HepG2 (cell line): ENCODE results near the gene GNB1. TPM values are rescaled to one million over a fixed set of nuclear protein-coding genes. Genes with fewer than 3 reads are reported as not detected.

Source experiments
- AHR ChIP-seq: IDR thresholded peaks from 2 replicates; pipeline ENCODE4 v1.6.1; 2018; ENCODE audit warnings: missing genetic modification reagents, missing compliant biosample characterization
- CBX5 ChIP-seq: sonication (generic); formaldehyde crosslinking; IDR thresholded peaks from 2 replicates; pipeline ENCODE4 v1.4.0; 2020; ENCODE audit warnings: missing genetic modification reagents, borderline replicate concordance
- KDM6A ChIP-seq: IDR thresholded peaks from 2 replicates; pipeline ENCODE4 v1.6.1; 2016; ENCODE audit warnings: low read depth
- MBNL3 ChIP-seq: fragments of 250-450 bp; sonication (Bioruptor Pico); conservative IDR thresholded peaks from 2 replicates; pipeline ENCODE4 v1.8.0; 2022; ENCODE audit warnings: mild to moderate bottlenecking, inconsistent platforms
- PHF20 ChIP-seq: sonication (generic); formaldehyde crosslinking; IDR thresholded peaks from 2 replicates; pipeline ENCODE4 v1.5.0; 2020; ENCODE audit warnings: mild to moderate bottlenecking, missing genetic modification reagents
- PPARG ChIP-seq: conservative IDR thresholded peaks from 2 replicates; pipeline ENCODE4 v1.6.1; 2016; ENCODE audit warnings: missing biosample characterization, missing genetic modification reagents
- RXRA ChIP-seq: sonication (generic); formaldehyde crosslinking; IDR thresholded peaks from 2 replicates; pipeline ENCODE4 v1.5.1; 2020; ENCODE audit warnings: missing genetic modification reagents
- SAP130 ChIP-seq: IDR thresholded peaks from 2 replicates; pipeline ENCODE4 v1.6.1; 2016; ENCODE audit warnings: low read depth
- ZFY ChIP-seq: sonication (generic); formaldehyde crosslinking; IDR thresholded peaks from 2 replicates; pipeline ENCODE4 v1.4.0; 2020; ENCODE audit warnings: missing genetic modification reagents
- ZIK1 ChIP-seq: sonication (generic); formaldehyde crosslinking; IDR thresholded peaks from 2 replicates; pipeline ENCODE4 v1.5.0; 2020; ENCODE audit warnings: mild to moderate bottlenecking, low read depth, missing genetic modification reagents, borderline replicate concordance
- ZNF839 ChIP-seq: sonication (generic); formaldehyde crosslinking; IDR thresholded peaks from 2 replicates; pipeline ENCODE4 v1.4.0; 2020; ENCODE audit warnings: missing genetic modification reagents, mild to moderate bottlenecking, borderline replicate concordance
- ZNF883 ChIP-seq: sonication (generic); formaldehyde crosslinking; IDR thresholded peaks from 2 replicates; pipeline ENCODE4 v1.5.1; 2020; ENCODE audit warnings: mild to moderate bottlenecking, missing genetic modification reagents; ENCODE audit errors: not compliant biosample characterization
- polyA plus RNA-seq, 8 experiments: library from polyadenylated mRNA; depleted of rRNA in 3 of 8; stranded (reverse) in 7 of 8; unstranded in 1 of 8; fragments of >200 nt; fragmentation: Illumina TruSeq in 4 of 8; extraction: Trizol in 4 of 8; gene quantifications; 2 replicates each; pipeline versions ENCODE4 v1.2.1 to v1.2.3, GENCODE V29; 2011 to 2016; ENCODE audit warnings: low read depth in 4 of 8, missing spikeins in 1 of 8, mixed read lengths in 1 of 8; ENCODE audit not compliant: insufficient read depth in 1 of 8
- total RNA-seq, 5 experiments: library from RNA; depleted of rRNA; stranded (reverse); fragments of >200 nt; fragmentation: Illumina TruSeq; extraction: Trizol; gene quantifications; 2 replicates each; pipeline ENCODE4 v1.2.3, GENCODE V29; 2016; ENCODE audit warnings: low read depth in 1 of 5
- TF ChIP-seq, protein P1 (sequence below): sonication (generic); formaldehyde crosslinking; IDR thresholded peaks from 2 replicates; pipeline ENCODE4 v1.5.0; 2020; ENCODE audit warnings: mild to moderate bottlenecking, missing genetic modification reagents, borderline replicate concordance
- TF ChIP-seq, protein P2 (sequence below): sonication (generic); formaldehyde crosslinking; IDR thresholded peaks from 2 replicates; pipeline ENCODE4 v1.4.0; 2020; ENCODE audit warnings: missing genetic modification reagents, mild to moderate bottlenecking, borderline replicate concordance
- TF ChIP-seq, protein P3 (sequence below): IDR thresholded peaks from 2 replicates; pipeline ENCODE4 v1.6.1; 2016
- TF ChIP-seq, protein P4 (sequence below): sonication (generic); formaldehyde crosslinking; IDR thresholded peaks from 2 replicates; pipeline ENCODE4 v1.8.0; 2022; ENCODE audit warnings: missing genetic modification reagents, mild to moderate bottlenecking, borderline replicate concordance

GNB1 gene
- total and polyA plus RNA-seq, 2 of the 13 experiments (the other 11 are each of a cell fraction or from before 2014, with no cell fraction given) = 66.2 to 327 TPM

DNA sequence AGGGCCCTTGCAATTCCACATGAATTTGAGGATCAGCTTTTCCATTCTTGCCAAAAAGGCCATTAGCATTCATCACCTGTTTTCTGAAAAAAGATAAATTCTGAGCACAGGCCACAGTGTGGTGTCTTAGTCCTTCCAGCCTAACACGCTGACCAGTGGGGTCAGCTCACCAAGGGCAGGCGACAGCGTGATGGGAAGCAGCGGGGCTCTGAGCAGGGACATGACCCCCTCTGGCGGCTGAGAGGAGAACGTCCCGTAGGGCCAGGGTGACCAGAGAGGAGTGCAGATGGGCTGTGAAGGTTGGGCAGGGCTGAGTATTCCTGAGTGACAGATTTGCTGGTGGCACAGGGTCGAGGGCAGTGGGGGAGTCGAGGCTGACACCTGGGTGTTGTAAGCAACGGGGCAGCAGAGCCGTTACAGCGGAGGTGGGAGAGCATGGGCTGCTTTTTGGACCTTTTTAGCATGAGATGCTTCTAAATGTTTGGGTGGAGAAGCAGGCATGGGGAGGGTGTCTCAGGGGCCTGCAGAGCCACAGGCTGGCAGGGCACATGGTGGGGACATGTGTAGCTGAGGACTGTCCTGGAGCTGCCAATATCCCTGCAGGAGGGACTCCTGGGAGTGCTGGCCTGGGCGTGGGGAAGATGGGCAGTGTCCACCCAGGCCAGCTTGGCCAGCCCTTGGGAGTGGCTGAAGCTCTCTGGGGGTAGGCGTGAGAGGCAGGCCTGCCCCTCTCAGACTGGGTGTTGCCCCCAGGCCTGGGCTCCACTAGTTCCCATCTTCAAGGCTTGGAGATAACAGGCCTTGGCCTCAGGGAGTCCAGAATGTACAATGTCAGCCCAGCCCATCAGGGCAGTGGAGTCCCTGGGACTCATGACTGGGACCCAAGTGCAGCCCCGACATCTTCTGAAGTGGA lies 15.6 kb upstream of the GNB1 start (continued):
- TF ChIP-seq, protein P1, sequence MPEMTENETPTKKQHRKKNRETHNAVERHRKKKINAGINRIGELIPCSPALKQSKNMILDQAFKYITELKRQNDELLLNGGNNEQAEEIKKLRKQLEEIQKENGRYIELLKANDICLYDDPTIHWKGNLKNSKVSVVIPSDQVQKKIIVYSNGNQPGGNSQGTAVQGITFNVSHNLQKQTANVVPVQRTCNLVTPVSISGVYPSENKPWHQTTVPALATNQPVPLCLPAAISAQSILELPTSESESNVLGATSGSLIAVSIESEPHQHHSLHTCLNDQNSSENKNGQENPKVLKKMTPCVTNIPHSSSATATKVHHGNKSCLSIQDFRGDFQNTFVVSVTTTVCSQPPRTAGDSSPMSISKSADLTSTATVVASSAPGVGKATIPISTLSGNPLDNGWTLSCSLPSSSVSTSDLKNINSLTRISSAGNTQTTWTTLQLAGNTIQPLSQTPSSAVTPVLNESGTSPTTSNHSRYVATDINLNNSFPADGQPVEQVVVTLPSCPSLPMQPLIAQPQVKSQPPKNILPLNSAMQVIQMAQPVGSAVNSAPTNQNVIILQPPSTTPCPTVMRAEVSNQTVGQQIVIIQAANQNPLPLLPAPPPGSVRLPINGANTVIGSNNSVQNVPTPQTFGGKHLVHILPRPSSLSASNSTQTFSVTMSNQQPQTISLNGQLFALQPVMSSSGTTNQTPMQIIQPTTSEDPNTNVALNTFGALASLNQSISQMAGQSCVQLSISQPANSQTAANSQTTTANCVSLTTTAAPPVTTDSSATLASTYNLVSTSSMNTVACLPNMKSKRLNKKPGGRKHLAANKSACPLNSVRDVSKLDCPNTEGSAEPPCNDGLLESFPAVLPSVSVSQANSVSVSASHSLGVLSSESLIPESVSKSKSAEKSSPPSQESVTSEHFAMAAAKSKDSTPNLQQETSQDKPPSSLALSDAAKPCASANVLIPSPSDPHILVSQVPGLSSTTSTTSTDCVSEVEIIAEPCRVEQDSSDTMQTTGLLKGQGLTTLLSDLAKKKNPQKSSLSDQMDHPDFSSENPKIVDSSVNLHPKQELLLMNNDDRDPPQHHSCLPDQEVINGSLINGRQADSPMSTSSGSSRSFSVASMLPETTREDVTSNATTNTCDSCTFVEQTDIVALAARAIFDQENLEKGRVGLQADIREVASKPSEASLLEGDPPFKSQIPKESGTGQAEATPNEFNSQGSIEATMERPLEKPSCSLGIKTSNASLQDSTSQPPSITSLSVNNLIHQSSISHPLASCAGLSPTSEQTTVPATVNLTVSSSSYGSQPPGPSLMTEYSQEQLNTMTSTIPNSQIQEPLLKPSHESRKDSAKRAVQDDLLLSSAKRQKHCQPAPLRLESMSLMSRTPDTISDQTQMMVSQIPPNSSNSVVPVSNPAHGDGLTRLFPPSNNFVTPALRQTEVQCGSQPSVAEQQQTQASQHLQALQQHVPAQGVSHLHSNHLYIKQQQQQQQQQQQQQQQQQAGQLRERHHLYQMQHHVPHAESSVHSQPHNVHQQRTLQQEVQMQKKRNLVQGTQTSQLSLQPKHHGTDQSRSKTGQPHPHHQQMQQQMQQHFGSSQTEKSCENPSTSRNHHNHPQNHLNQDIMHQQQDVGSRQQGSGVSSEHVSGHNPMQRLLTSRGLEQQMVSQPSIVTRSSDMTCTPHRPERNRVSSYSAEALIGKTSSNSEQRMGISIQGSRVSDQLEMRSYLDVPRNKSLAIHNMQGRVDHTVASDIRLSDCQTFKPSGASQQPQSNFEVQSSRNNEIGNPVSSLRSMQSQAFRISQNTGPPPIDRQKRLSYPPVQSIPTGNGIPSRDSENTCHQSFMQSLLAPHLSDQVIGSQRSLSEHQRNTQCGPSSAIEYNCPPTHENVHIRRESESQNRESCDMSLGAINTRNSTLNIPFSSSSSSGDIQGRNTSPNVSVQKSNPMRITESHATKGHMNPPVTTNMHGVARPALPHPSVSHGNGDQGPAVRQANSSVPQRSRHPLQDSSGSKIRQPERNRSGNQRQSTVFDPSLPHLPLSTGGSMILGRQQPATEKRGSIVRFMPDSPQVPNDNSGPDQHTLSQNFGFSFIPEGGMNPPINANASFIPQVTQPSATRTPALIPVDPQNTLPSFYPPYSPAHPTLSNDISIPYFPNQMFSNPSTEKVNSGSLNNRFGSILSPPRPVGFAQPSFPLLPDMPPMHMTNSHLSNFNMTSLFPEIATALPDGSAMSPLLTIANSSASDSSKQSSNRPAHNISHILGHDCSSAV (CRISPR knock-in tag) = no peak
- no peak for TF ChIP-seq ZNF883
- no peak for TF ChIP-seq MBNL3 (CRISPR knock-in tag)
- TF ChIP-seq PPARG (CRISPR knock-in tag) = peak; percentile 49; the same call in 1 of the 2 replicates
- TF ChIP-seq, protein P2, sequence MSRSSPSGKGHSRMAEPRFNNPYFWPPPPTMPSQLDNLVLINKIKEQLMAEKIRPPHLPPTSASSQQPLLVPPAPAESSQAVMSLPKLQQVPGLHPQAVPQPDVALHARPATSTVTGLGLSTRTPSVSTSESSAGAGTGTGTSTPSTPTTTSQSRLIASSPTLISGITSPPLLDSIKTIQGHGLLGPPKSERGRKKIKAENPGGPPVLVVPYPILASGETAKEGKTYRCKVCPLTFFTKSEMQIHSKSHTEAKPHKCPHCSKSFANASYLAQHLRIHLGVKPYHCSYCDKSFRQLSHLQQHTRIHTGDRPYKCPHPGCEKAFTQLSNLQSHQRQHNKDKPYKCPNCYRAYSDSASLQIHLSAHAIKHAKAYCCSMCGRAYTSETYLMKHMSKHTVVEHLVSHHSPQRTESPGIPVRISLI (CRISPR knock-in tag) = no peak
- peak; percentile 61; the same call in 1 of the 2 replicates for TF ChIP-seq CBX5
- TF ChIP-seq ZIK1 (CRISPR knock-in tag) = no peak
- TF ChIP-seq, protein P3, sequence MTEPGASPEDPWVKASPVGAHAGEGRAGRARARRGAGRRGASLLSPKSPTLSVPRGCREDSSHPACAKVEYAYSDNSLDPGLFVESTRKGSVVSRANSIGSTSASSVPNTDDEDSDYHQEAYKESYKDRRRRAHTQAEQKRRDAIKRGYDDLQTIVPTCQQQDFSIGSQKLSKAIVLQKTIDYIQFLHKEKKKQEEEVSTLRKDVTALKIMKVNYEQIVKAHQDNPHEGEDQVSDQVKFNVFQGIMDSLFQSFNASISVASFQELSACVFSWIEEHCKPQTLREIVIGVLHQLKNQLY (CRISPR knock-in tag) = 0 out of 2 replicates have a peak, but pooled peaks have one; percentile 54
- TF ChIP-seq, protein P4, sequence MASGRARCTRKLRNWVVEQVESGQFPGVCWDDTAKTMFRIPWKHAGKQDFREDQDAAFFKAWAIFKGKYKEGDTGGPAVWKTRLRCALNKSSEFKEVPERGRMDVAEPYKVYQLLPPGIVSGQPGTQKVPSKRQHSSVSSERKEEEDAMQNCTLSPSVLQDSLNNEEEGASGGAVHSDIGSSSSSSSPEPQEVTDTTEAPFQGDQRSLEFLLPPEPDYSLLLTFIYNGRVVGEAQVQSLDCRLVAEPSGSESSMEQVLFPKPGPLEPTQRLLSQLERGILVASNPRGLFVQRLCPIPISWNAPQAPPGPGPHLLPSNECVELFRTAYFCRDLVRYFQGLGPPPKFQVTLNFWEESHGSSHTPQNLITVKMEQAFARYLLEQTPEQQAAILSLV (CRISPR knock-in tag) = no peak
- peak; percentile 52 for TF ChIP-seq ZFY (CRISPR knock-in tag)
- TF ChIP-seq PHF20 = no peak
- TF ChIP-seq SAP130 (CRISPR knock-in tag) = peak; percentile 74
- no peak for TF ChIP-seq ZNF839 (CRISPR knock-in tag)
- no peak for TF ChIP-seq KDM6A (CRISPR knock-in tag)
- peak; percentile 74 for TF ChIP-seq RXRA (CRISPR knock-in tag)
- peak; percentile 83; the same call in 1 of the 2 replicates for TF ChIP-seq AHR
